Uterus (tissue), 2 donors: ENCODE measurements around the gene NOVA2.

Source experiments
- CTCF ChIP-seq, 4 experiments: fragments of 200-600 bp in 2 of 4; fragments of 450-650 bp in 2 of 4; sonication (generic) in 2 of 4; IDR thresholded peaks; one replicate each; pipeline ENCODE4 v1.5.1; 2016 to 2019; ENCODE audit warnings: antibody characterized with exemption in 4 of 4, mild to moderate bottlenecking in 2 of 4, moderate library complexity in 1 of 4
- POLR2A ChIP-seq, 2 donors: fragments of 450-650 bp; IDR thresholded peaks; one replicate each; pipeline ENCODE4 v1.6.1; 2016; ENCODE audit warnings: antibody characterized with exemption in 2 of 2, mild to moderate bottlenecking in 1 of 2, moderate library complexity in 1 of 2

GRCh38 chr19:46017095-46017429 lies 43.4 kb upstream of the NOVA2 start:
- TF ChIP-seq CTCF (IDR thresholded peaks at IDR 0.05) (no peak), POLR2A (IDR thresholded peaks at IDR 0.05) (no peak)
